ENCODE data around the gene ECHDC3. TPM values are rescaled to one million over a fixed set of nuclear protein-coding genes. Genes with fewer than 3 reads are reported as not detected.

The ECHDC3 gene
- polyA plus RNA-seq, 4 donors, result 6.7 to 14.2 (median 10.8) TPM

- DNase-seq (ENCODE audit: low read depth in 4 of 4, low spot score in 3 of 4), result no peak
Measured at GRCh38 chr10:11746883-11747539, 4.8 kb downstream of the ECHDC3 start.

- no peak for DNase-seq (ENCODE audit: low read depth in 4 of 4, low spot score in 3 of 4)
Measured at GRCh38 chr10:11748866-11749265, 6.7 kb downstream of the ECHDC3 start.

- no peak for DNase-seq (ENCODE audit: low read depth in 4 of 4, low spot score in 3 of 4)
Measured at GRCh38 chr10:11750420-11750819, 8.2 kb downstream of the ECHDC3 start.

GRCh38 chr10:11754173-11754572, 12.0 kb downstream of the ECHDC3 start:
- DNase-seq (ENCODE audit: low read depth in 4 of 4, low spot score in 3 of 4), result no peak

GRCh38 chr10:11754620-11755019, 12.4 kb downstream of the ECHDC3 start:
- no peak for DNase-seq (ENCODE audit: low read depth in 4 of 4, low spot score in 3 of 4)

- no peak for DNase-seq (ENCODE audit: low read depth in 4 of 4, low spot score in 3 of 4)
Measured at GRCh38 chr10:11755512-11756263, 13.5 kb downstream of the ECHDC3 start.

GRCh38 chr10:11756766-11757315, 14.7 kb downstream of the ECHDC3 start:
- no peak for DNase-seq (ENCODE audit: low read depth in 4 of 4, low spot score in 3 of 4)

- DNase-seq (ENCODE audit: low read depth in 4 of 4, low spot score in 3 of 4), result peak; percentile 51 to 78 (median 66)
Measured at GRCh38 chr10:11757454-11757820, 15.3 kb downstream of the ECHDC3 start.

- DNase-seq (ENCODE audit: low read depth in 4 of 4, low spot score in 3 of 4), result peak in 3 of 4 donors; percentile 48 to 74 (median 57)
Measured at GRCh38 chr10:11757821-11758463, 15.8 kb downstream of the ECHDC3 start.

GRCh38 chr10:11758527-11759236, 16.5 kb downstream of the ECHDC3 start:
- no peak for DNase-seq (ENCODE audit: low read depth in 4 of 4, low spot score in 3 of 4)

GRCh38 chr10:11759347-11759746, 17.2 kb downstream of the ECHDC3 start:
- no peak for DNase-seq (ENCODE audit: low read depth in 4 of 4, low spot score in 3 of 4)

- DNase-seq (ENCODE audit: low read depth in 4 of 4, low spot score in 3 of 4), result no peak
Measured at GRCh38 chr10:11760151-11760550, 18.0 kb downstream of the ECHDC3 start.

- DNase-seq (ENCODE audit: low read depth in 4 of 4, low spot score in 3 of 4), result no peak
Measured at GRCh38 chr10:11760861-11761260, 18.7 kb downstream of the ECHDC3 start.

- DNase-seq (ENCODE audit: low read depth in 4 of 4, low spot score in 3 of 4), result no peak
Measured at GRCh38 chr10:11761431-11761830, 19.2 kb downstream of the ECHDC3 start.

GRCh38 chr10:11762706-11763500, 20.7 kb downstream of the ECHDC3 start:
- DNase-seq (ENCODE audit: low read depth in 4 of 4, low spot score in 3 of 4), result no peak

- no peak for DNase-seq (ENCODE audit: low read depth in 4 of 4, low spot score in 3 of 4)
Measured at GRCh38 chr10:11763501-11763861, 21.3 kb downstream of the ECHDC3 start.

- no peak for DNase-seq (ENCODE audit: low read depth in 4 of 4, low spot score in 3 of 4)
Measured at GRCh38 chr10:11765141-11765540, 23.0 kb downstream of the ECHDC3 start.

- no peak for DNase-seq (ENCODE audit: low read depth in 4 of 4, low spot score in 3 of 4)
Measured at GRCh38 chr10:11772575-11773288, 30.6 kb downstream of the ECHDC3 start.

GRCh38 chr10:11773761-11774441, 31.7 kb downstream of the ECHDC3 start:
- peak in 1 of 4 donors; percentile 48 for DNase-seq (ENCODE audit: low read depth in 4 of 4, low spot score in 3 of 4)

Measured in left renal pelvis (tissue), 4 donors.